PFSK-1 (cell line): Measurements from ENCODE around the gene CHMP5.

ENCODE experiments used
- FOXP2 ChIP-seq: optimal IDR thresholded peaks from 2 replicates; pipeline ENCODE3; 2011; ENCODE audit warnings: borderline replicate concordance, control low read depth, inconsistent platforms; ENCODE audit not compliant: insufficient read depth; ENCODE audit errors: extremely low read length, extremely low read depth
- POLR2AphosphoS5 ChIP-seq: IDR thresholded peaks from 2 replicates; pipeline ENCODE4 v1.6.1; 2012; ENCODE audit warnings: low read depth, mild to moderate bottlenecking, control low read depth, low read length, moderate library complexity
- REST ChIP-seq, 2 experiments: IDR thresholded peaks; 2 replicates each; pipeline versions ENCODE4 v1.6.1 to v1.8.0; 2011 to 2012; ENCODE audit warnings: low read depth in 2 of 2, low read length in 2 of 2, control low read depth in 1 of 2, inconsistent platforms in 1 of 2, mild to moderate bottlenecking in 1 of 2, moderate library complexity in 1 of 2; ENCODE audit not compliant: insufficient read depth in 1 of 2
- SIN3A ChIP-seq: IDR thresholded peaks from 2 replicates; pipeline ENCODE4 v1.6.1; 2012; ENCODE audit warnings: mild to moderate bottlenecking, low read length, moderate library complexity, borderline replicate concordance; ENCODE audit not compliant: insufficient read depth
- TAF1 ChIP-seq: IDR thresholded peaks from 2 replicates; pipeline ENCODE4 v1.6.1; 2012; ENCODE audit warnings: low read length, control low read depth, borderline replicate concordance; ENCODE audit not compliant: insufficient read depth

CHMP5 gene

GRCh38 chr9:33229359-33230114, 35.3 kb upstream of the CHMP5 start:
- TF ChIP-seq SIN3A: no peak
- no peak for TF ChIP-seq TAF1
- no peak for TF ChIP-seq FOXP2
- TF ChIP-seq POLR2AphosphoS5: no peak
- no peak for TF ChIP-seq REST (IDR thresholded peaks at IDR 0.05; ENCODE audit: insufficient read depth in 1 of 2, low read depth in 2 of 2, low read length in 2 of 2)

GRCh38 chr9:33230756-33231622, 33.9 kb upstream of the CHMP5 start:
- TF ChIP-seq REST (IDR thresholded peaks at IDR 0.05; ENCODE audit: insufficient read depth in 1 of 2, low read depth in 2 of 2, low read length in 2 of 2) (no peak), SIN3A (no peak), POLR2AphosphoS5 (no peak), FOXP2 (no peak), TAF1 (no peak)

- TF ChIP-seq POLR2AphosphoS5: no peak
- TF ChIP-seq REST (IDR thresholded peaks at IDR 0.05; ENCODE audit: insufficient read depth in 1 of 2, low read depth in 2 of 2, low read length in 2 of 2): no peak
- no peak for TF ChIP-seq SIN3A
- no peak for TF ChIP-seq TAF1
- TF ChIP-seq FOXP2: no peak
Measured at GRCh38 chr9:33231623-33231942, 33.3 kb upstream of the CHMP5 start.

GRCh38 chr9:33232815-33233214, 32.0 kb upstream of the CHMP5 start:
- no peak for TF ChIP-seq FOXP2
- TF ChIP-seq POLR2AphosphoS5: no peak
- no peak for TF ChIP-seq TAF1
- no peak for TF ChIP-seq REST (IDR thresholded peaks at IDR 0.05; ENCODE audit: insufficient read depth in 1 of 2, low read depth in 2 of 2, low read length in 2 of 2)
- TF ChIP-seq SIN3A: no peak
